ENCODE data around the gene KMT2D. TPM values are rescaled to one million over a fixed set of nuclear protein-coding genes. Genes with fewer than 3 reads are reported as not detected.

Gene KMT2D
- total and polyA plus RNA-seq, 2 of the 8 experiments (the other 6 are each of a cell fraction or from before 2014, with no cell fraction given), result 9.1 to 86.3 TPM

- Histone ChIP-seq H2AFZ (ENCODE audit: low read length) (no peak overlapping the region), H3K27me3 (replicated peaks in 1 of 4; ENCODE audit: control insufficient read depth in 3 of 4, extremely low read depth in 1 of 4, insufficient read depth in 3 of 4, low read length in 3 of 4) (no peaks in the 10 kb centered on the region), H3K4me3 (ENCODE audit: extremely low read depth in 1 of 4, insufficient read depth in 2 of 4, low read depth in 3 of 4, low read length in 4 of 4) (no peak overlapping the region), H3K4me2 (ENCODE audit: insufficient read depth in 1 of 2, low read depth in 2 of 2, low read length in 2 of 2) (no peak overlapping the region), H2AK5ac (ENCODE audit: low read depth, low read length) (no peak overlapping the region), H3K36me3 (ENCODE audit: control insufficient read depth in 2 of 4, insufficient read depth in 4 of 4, low read length in 3 of 4) (peaks cover 40 to 61% (median 55%) of the 10 kb centered on the region in 4 experiments), H3K14ac (ENCODE audit: insufficient read length) (no peak overlapping the region), H3K4ac (replicated peaks; ENCODE audit: insufficient read length, low read depth, low read length) (no peak overlapping the region), H3K9ac (replicated peaks in 1 of 4; ENCODE audit: extremely low read depth in 1 of 4, low read depth in 3 of 4, low read length in 3 of 4) (no peak overlapping the region), H3K23ac (ENCODE audit: insufficient read length) (no peak overlapping the region), H3K18ac (ENCODE audit: extremely low read depth, low read length) (no peak overlapping the region), H4K20me1 (replicated peaks in 1 of 2; ENCODE audit: control insufficient read depth in 1 of 2, insufficient read depth in 2 of 2, low read length in 2 of 2) (peaks cover 43 to 71% of the 10 kb centered on the region in 2 experiments), H3K9me3 (ENCODE audit: insufficient read depth in 2 of 2, low read depth in 1 of 2, low read length in 1 of 2) (no peaks in the 10 kb centered on the region), H4K8ac (ENCODE audit: extremely low read depth, insufficient read depth, low read length) (no peak overlapping the region; the same call in 1 of the 2 replicates), H2BK120ac (replicated peaks; ENCODE audit: low read depth, low read length) (no peak overlapping the region), H2BK5ac (ENCODE audit: low read depth, low read length) (no peak overlapping the region), H2BK15ac (ENCODE audit: low read length) (no peak overlapping the region), H4K5ac (ENCODE audit: insufficient read length, low read depth, low read length) (no peak overlapping the region), H2BK12ac (ENCODE audit: low read depth, low read length) (no peak overlapping the region), H3K79me1 (ENCODE audit: low read depth, low read length) (peaks cover 32% of the 10 kb centered on the region), H2BK20ac (ENCODE audit: low read length) (no peak overlapping the region), H3K56ac (replicated peaks; ENCODE audit: insufficient read length, low read depth, low read length) (no peak overlapping the region), H3K23me2 (ENCODE audit: low read depth, low read length) (peaks cover 10% of the 10 kb centered on the region; the same call in 1 of the 2 replicates), H3K4me1 (replicated peaks in 1 of 4; ENCODE audit: control insufficient read depth in 3 of 4, insufficient read depth in 4 of 4, low read length in 3 of 4) (peaks cover 9 to 34% (median 12%) of the 10 kb centered on the region in 4 experiments), H3K27ac (ENCODE audit: low read depth, low read length) (no peak overlapping the region), H4K91ac (replicated peaks; ENCODE audit: insufficient read length, low read length) (no peak overlapping the region), H3K79me2 (ENCODE audit: control insufficient read depth in 1 of 2, insufficient read depth in 2 of 2, low read length in 2 of 2) (peaks cover 44 to 57% of the 10 kb centered on the region in 2 experiments)
- WGBS, 2 experiments (ENCODE audit: extremely low coverage in 1 of 2, insufficient coverage in 1 of 2, insufficient read length in 1 of 2, insufficient replicate concordance in 2 of 2, low coverage in 1 of 2, low lambda C conversion rate in 2 of 2, missing lambda C conversion rate in 1 of 2), result 93% methylated on average over 5 of the region's 5 CpGs; no CpG with 5 or more reads in 1 of the 2 experiments
- ChIA-PET POLR2A (ENCODE audit: partially characterized antibody) (interaction anchor here (1.1 to 2.4 kb wide), 3 partner anchors 9 to 21 kb away, joined by 3 to 13 read pairs (median 5); no protein-coding TSS in a partner anchor), CTCF (ENCODE audit: partially characterized antibody) (interaction anchor here (0.6 to 3.2 kb wide), 5 partner anchors 9 to 87 kb away, joined by 3 to 35 read pairs (median 4); partner anchors contain the start of gene RHEBL1)
- FAIRE-seq (no peak), DNase-seq (ENCODE audit: low read depth in 1 of 2, low spot score in 2 of 2) (no peak)
- TF ChIP-seq EP300 (IDR thresholded peaks at IDR 0.05; ENCODE audit: borderline replicate concordance in 1 of 2, low read depth in 2 of 2, low read length in 2 of 2) (no peak), HDAC2 (IDR thresholded peaks at IDR 0.05; ENCODE audit: borderline replicate concordance in 1 of 2, low read depth in 2 of 2, low read length in 2 of 2) (no peak), GABPA (IDR thresholded peaks at IDR 0.05; ENCODE audit: borderline replicate concordance, insufficient read depth, low read length) (no peak), CHD1 (IDR thresholded peaks at IDR 0.05; ENCODE audit: low read depth, low read length) (no peak), RAD21 (IDR thresholded peaks at IDR 0.05 in 1 of 2, conservative IDR thresholded peaks at IDR 0.05 in 1 of 2; ENCODE audit: low read depth in 2 of 2, low read length in 2 of 2) (no peak), BACH1 (IDR thresholded peaks at IDR 0.05; ENCODE audit: low read length) (no peak), JUN (IDR thresholded peaks at IDR 0.05; ENCODE audit: low read depth, low read length) (no peak), NRF1 (IDR thresholded peaks at IDR 0.05; ENCODE audit: low read depth, low read length) (no peak), TAF7 (optimal IDR thresholded peaks at IDR 0.05; ENCODE audit: borderline replicate concordance, low read depth, low read length) (no peak), SAP30 (IDR thresholded peaks at IDR 0.05; ENCODE audit: insufficient read depth, insufficient replicate concordance, low read length) (no peak), ASH2L (IDR thresholded peaks at IDR 0.05; ENCODE audit: low read length) (no peak)
Measured at GRCh38 chr12:49054096-49054495, 6.5 kb downstream of the KMT2D start.

Measured in H1 (cell line).